C1 segment of cervical spinal cord (tissue), 14 donors: ENCODE data around the gene CYFIP1.
A peak's percentile ranks its signal among the peaks of the same experiment; 100 is the strongest.

Experiments
- DNase-seq, 14 donors: peaks; one replicate each; lab custom pipeline; 2025; lab: John Stamatoyannopoulos, UW

CYFIP1 gene

DNA sequence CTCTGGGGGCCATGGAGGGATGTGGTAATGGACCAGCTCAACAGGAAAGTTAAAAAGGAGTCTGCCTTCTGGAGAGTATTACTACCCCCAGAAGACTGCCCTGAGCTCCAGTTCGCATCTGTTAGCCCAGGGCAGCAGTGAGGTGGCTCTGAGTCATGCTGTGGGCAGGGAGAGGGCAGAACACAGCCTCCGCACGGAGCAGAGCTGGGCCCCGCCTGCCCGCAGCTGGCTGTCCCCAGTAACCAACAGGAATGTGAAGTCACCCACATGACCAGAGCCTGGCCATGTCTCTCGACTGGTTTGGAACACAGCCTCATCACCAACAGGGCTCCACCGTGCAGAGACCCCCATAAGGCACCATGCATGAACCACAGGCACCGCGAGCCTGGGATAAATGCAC is 62.1 kb downstream of the CYFIP1 start:
- DNase-seq = no peak

DNA sequence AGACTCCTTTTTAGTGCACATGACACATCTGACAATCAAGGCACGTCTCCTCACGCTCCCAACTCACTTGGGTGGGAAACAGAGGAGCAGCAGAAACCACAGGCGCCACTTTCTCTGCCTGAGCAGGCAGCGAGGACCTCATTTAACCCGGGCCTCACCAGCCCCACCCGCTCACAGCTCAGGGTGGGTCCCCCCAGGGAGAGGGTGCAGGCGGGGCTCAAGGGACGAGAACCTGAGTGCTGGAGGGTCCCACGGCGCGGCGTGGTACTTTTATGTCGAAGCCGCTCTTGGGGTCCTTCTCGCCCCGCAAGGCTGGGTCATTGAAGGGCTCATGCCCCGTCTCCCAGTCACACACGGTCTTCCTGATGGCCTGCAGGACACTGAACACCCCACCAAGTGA is 62.6 kb downstream of the CYFIP1 start:
- no peak for DNase-seq

- no peak for DNase-seq
Measured at GRCh38 chr15:22916606-22917350, 63.4 kb downstream of the CYFIP1 start.

DNA sequence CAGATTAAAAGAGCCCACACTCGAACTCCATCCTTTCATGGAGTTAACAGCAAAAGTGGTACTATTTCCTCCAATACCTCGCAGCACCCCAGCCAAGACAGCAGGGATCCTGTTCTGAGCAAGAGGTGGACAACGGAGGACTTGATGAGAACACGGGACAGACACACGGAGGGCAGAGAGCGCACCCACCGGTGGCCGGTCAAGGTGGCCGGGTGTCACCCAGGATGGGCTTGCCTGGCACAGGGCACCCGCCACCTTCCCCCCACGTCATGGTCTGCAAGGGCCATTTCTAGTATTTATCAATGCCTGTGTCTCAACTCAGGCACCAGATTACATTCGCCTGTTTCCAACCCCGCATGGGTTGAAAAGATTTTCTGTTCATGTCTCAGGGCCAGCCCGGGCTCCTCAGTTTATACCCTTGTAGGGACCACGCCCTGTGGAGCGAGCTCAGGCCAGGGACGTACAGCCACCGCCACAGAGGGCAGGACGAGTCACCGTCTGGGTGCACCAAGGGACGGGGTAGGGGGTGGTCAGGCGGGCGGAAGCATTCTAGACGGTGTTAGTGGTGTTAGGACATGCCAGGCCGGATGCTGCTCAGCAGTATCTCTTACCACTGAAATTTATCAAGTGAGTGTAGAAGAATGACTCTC is 64.2 kb downstream of the CYFIP1 start:
- no peak for DNase-seq

DNA sequence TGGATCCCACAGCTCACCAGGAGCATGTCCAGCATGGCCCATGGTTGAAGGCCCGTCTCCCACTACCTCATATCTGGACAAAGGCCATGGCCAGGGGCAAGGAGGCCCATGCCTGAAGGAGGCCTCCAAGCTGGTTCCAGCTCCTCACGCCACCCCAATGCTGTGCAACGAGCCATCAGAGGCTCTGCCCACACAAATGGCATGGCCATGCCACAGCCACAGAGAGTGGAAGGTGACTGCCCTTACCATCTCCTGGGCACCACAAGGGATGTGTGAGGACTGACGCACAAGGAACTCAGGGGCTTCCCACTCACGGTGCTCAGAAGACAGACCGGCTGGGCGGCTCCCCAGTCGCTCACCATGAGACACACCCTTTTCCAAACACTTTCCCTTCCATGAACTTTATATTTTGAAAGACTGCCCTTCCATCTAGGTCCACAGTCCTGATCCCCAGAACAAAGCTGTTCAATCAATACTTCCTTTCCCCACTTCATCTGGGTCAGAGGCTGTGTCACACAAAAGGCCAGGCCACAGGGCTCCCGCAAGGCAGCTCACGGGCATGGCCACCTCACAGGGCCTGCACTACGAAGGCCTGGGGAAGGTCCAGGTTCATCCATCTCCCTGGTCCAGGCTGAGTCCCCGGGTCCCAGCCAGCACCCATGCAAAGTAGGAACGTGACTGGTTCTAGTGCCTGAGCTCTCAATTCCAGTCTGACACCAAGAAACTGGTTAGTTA is 66.4 kb downstream of the CYFIP1 start:
- DNase-seq = no peak

DNA sequence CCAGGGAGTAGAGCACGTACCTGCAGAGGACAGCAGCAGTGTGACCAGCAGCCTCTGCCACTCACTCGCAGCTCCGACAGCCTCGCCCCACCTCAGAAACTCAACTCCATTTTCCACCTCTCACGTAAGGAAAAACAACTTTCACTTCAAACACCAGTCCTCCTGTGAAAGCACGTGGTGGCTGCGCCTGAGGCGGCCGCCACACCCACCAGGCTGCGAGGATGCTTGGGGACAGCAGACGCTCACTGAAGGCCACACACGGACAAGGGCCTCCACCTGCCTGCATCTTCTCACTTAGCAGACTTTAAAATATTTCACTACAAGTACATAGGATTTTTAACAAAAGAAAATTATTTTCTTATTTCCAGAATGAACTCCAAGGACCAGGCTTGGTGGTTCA is 67.9 kb downstream of the CYFIP1 start:
- DNase-seq = no peak

DNA sequence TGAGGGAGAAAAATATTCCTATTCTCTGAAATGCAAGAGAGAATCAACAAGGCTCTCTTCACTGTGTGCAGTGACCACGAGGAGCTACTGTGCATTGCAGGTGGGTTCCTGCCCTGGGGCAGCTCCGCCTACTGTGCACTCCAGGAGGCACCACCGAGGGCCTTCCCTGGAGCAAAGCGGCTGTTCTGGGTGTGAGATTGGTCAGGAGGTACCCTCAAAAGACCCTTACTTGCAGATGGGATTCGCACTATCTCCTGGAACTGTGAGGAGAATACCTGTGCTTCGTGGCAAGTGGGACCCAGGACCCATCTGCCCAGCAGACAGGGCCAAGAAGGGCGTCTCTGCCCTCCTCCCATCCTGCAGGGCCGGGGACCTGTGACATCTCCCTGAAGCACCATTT is 68.9 kb downstream of the CYFIP1 start:
- DNase-seq = no peak

DNA sequence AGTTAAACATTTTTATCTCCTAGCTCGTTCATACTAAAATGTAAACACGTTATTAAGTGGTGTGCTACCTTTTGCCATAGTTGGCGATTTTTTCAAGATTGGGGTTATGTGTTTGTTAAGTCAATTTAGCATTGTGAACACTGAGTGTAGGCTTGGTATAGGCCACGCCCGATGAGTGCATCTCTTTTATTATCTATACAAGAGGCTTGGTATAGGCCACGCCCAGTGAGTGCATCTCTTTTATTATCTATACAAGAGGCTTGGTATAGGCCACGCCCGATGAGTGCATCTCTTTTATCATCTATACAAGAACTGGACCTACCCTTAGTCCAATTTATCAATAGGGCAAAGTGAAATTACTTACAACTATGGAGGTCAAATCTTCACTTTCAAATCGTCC is 71.3 kb downstream of the CYFIP1 start:
- DNase-seq = no peak

DNA sequence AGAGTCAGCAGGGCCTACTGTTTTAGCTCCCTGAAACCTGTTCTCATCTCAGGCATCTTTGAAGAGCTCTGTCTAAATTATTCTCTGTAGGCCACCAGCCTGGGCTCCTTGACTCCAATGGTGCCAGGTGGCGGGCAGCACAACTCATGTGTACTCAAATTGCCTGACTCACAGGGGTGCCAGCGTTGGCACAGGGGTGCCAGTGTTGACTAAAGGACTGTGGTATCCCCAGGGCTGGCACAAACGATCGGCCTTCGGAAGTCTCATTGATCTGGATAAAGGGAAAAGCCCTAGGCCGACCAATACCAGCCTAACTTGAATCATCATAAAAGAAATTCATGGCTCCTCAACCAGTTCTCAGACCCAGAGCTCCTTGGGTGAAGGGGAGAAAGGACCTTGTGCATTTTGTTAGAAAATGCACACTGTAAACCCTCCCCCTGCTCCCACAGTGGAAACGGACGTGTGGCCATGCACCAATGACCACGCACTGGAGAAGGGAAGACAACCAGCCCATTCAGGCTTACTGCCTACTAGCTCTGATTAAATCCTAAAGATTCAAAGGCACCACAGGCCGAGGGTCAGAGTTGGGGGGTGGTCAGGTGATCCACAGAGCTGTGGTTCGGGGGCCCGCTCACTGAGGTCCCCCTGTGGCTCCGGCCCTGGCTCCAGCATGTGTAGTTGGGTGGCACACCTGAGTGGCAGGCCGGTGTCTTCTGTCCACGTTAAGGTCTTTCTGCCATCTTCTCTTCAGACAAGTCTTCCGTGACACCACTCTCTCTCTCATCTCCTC is 72.8 kb downstream of the CYFIP1 start:
- DNase-seq = no peak

DNA sequence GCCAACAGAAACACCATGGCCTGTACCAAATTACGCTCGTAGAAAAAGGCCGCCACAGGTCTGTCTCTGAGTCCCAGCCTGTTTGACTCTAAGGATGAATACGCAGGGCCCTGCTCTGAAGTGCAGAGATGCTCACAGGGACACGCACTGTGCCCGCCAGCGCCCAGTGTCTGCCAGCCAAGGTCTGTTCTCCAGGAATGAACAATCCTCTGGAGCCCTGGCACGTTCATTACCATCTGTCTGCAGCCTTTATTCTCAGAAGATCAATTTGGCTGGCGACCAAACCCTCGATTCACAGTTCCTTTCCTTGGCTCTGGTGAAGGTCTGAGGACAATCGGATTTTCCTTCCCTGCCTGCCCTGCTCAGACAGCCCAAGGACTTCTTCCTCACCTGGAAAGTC is 75.4 kb downstream of the CYFIP1 start:
- peak in 1 of 14 donors; percentile 70 for DNase-seq

DNA sequence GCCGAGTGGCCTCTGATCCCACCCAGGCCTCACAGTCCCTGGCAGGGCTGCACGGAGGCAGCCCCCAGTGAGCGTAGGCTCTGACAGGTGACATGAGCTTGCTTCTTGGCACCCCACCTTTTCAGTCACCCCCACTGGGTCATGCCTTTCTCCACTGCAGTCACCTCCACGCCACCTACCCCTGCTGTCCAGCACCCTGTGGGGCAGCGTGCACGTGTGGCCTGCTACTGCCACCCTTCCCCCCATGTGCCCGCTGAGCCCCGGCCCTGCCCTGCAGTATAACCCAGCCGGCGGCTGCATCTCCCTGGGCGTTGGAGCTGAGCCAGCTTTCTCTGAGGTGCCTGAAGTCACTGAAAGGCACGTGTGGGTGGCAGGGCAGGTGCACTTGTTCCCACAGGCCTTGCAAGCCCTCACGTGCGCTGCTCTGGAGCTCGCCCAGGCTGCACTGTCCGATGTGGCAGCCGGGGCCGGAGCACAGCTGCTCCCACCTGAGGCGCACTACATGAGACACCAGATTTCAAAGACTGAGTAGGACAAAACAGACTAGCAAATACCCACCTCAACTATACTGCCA is 76.1 kb downstream of the CYFIP1 start:
- DNase-seq = no peak

GRCh38 chr15:22903427-22903826 is 76.7 kb downstream of the CYFIP1 start:
- no peak for DNase-seq

GRCh38 chr15:22902981-22903380 is 77.2 kb downstream of the CYFIP1 start:
- DNase-seq = no peak

DNA sequence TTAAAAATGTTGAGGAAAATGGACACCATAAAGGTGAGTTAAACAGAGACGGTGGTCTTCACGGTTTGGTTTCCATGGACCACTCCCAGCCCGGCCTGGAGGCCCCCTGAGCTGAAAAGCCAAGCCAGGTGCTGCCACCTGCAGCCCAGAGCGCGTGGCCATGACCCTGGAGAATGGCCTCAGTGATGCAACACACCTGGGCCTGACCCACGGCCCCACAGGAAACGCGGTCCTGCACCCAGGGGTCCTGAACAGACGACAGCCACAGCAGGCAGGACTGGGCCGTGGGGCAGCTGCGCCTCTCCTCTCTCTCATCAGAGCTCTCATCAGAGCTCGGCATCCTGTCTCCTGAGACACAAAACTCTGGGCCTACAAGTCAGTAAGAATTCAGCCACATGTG is 77.6 kb downstream of the CYFIP1 start:
- no peak for DNase-seq

DNA sequence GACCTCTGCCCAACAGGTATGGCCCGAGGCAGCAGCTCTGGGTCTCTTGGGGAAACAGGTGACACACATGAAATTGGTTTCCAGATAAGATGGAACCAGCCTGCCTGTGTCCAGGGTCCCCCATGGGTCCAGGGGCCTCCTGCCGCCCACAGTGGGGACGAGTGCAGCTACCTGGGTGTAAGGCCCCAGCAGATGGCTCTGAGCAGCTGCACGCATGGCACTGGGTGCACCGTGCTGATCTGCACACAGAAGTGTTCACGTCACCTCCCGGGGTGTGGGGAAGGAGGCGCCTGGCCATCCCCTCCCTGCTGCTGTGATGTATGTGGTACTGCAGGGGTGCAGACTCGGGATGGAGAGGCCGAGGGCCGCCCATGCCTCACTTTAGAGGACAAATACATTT is 78.1 kb downstream of the CYFIP1 start:
- no peak for DNase-seq

- DNase-seq = no peak
Measured at GRCh38 chr15:22895465-22896190, 84.5 kb downstream of the CYFIP1 start.

DNA sequence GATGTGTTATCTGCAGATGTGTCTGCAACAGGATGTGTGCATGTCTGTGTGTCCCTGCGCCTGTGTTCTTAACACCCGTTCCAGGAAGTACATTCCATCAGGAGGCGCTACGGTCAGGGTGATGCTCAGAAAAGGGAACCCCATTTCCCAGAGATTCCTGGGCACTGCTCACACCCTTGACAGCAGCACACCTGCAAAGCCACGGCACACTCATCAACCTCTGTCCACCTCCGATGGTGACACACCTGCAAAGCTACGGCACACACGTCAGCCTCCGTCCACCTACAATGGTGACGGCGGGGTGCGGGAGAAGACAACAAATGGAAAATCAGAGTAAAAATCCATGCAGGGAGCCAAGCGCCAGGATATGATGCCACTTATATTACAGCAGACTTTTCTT is 86.3 kb downstream of the CYFIP1 start:
- no peak for DNase-seq

GRCh38 chr15:22893081-22893480 is 87.1 kb downstream of the CYFIP1 start:
- DNase-seq = no peak

GRCh38 chr15:22892333-22892732 is 87.8 kb downstream of the CYFIP1 start:
- DNase-seq = no peak

GRCh38 chr15:22891426-22892210 is 88.5 kb downstream of the CYFIP1 start:
- no peak for DNase-seq
